ENCODE results near the gene TRAF3IP3.

TRAF3IP3 gene

DNA sequence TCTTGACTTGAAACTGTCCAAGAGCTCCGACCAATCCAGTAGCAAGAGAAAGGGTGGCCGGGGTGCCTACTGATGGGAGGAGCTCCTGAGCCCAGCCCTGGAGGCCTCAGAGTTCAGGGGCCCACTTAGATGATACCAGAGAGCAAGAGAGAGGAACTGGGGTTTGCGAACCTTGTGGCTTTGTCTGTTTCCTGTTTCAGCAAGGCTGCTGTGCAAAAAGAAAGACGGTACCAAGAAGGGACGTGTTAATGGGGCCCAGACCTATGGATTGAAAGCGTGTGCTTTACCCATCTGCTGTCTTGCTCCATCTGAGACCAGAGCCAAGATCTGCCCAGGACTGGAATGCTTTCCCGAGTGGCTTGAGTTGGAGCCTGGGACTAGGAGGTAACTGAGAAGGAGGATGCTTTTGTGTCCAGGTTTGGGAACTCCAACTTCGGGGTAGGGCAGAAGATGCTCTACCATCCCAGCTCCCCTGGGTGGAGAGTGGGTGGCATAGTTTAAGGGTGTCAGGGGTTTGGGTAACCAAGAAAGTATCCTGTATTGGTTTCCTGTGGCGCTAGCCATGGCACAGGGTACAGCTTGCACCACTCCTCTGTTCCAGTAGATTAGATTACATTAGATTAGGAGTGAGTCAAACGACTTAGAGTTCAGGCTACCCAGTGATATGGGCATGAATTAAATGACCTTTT, at the start of gene TRAF3IP3:
TSS of gene TRAF3IP3 (plus strand) at position 128 of the 689 bp plus-strand sequence. CDS start 3,987 bp downstream, outside the sequence.
- DNase-seq, result peak; percentile 84

DNA sequence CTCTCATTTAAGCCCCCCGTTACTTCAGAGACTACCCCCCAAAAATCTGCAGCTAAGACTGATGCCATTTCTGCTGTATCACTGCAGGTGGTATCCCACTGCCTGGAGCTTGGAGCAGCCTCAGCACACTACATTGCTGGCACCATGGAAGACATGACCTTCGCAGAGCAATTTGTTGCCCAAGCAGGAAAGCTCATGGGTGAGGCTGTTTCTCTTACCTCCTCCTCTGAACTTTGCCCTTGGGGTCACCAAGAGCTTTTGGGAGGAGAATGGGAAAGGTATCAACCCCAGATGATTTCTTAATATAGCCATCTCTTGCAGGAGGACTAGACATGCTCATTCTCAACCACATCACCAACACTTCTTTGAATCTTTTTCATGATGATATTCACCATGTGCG, 49.2 kb upstream of the TRAF3IP3 start:
- no peak for DNase-seq

DNA sequence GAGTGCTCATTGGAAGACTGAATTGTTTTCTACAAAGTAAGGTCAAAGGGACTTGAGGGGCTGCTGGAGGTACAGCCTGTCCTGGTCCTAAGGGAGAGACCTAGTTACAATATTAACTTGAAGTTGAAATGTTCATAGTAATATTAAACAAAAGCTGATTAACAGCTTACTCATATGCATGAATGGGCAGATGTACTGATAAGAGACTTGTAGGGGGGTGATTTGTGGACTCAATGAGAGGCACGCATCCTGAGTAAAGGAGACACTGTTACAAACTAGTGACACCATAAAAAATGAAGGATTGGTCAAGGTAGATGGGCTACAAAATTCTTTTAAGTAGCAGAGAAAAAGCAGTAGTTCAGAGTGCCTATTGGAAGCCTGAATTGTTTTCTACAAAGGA, 48.5 kb upstream of the TRAF3IP3 start:
- DNase-seq, result no peak

DNA sequence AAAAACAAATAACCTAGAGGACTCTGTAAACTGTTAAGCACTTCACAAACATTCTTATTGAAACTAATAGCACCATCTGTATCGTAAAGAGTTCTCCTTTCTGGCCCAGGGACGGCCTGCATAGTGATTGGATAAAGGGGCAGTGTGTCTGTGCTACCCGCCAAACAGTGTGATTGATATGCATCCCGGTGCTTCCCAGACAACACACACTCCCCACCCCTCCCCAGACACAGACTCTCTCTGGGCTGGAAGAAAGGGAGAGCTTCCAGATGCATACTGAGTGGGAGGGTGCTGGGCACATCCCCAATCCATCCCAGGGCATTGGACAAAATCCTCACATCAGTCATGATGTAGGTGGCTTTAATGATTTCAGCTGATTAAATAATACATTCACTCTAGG, 47.6 kb upstream of the TRAF3IP3 start:
- DNase-seq, result no peak

DNA sequence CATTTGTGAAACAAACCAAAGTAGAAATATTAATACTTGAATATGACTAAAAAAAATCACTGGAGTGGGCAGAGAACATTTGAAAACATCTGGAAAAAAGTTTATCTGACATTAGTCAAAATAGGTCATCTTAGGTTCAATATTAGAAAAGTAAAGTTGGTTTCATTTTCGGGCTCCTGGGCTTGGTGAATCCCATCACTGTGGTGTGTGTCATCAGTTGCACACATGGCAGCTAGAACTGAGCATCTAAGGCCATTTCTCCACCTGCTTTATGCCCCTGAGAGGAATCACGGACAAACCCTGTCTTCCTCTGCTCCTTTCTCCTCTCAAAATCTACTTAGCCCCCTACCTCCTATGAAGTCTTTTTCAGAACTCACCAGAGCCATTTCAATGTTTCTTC, 45.8 kb upstream of the TRAF3IP3 start:
- DNase-seq, result no peak

DNA sequence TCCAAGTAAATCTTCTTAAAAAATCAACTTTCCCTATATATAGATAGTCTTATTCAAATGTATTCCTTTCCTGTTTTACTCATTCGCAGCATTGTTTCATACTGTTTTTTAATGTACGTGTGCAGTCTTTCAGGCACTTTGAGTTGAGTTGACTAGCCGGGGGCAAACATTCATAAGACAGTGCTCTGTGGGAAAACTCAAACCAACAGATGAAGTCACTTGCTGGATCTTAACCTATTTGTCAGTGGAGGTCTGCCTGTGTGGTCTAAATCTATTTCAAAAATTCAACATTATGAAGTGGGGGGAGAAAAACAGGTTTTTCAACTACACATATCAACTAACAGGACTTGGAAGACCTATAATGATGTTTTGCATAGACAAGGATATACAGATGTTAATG, 45.0 kb upstream of the TRAF3IP3 start:
- no peak for DNase-seq

- DNase-seq, result no peak
These were observed 41.5 kb upstream of the TRAF3IP3 start for GRCh38 chr1:209714338-209714737.

DNA sequence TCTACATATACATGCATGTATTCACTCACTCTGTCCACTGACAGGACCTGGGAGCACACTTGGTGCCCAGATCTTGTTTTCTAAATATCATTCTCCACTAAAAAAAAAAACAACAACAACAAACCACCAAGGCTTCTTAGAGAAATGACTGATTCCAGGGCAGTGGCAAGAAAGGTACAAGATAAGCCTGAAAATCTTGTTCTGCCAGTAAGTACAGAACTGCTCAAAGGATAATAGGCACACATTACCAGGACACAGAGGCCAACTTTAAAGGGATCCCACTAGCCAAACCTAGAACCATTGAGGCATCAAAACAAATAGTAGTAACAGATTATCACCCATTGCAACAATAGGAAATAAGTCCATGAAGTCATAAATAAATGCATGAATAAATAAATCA, 40.5 kb upstream of the TRAF3IP3 start:
- no peak for DNase-seq

DNA sequence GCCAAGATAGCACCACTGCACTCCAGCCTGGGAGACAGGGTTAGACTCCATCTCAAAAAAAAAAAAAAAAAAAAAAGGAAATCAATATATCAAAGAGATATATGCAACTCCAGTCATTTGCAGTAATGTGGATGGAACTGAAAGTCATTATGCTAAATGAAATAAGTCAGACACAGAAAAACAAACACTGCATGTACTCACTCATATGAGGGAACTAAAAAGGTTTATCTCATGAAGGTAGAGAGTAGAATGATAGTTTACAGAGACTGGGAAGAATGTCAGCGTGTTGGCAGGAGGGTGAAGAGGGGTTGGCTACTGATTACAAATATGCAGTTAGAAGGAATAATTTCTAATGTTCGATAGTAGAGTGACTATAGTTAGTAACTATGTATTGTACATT, 38.0 kb upstream of the TRAF3IP3 start:
- no peak for DNase-seq

- no peak for DNase-seq
These were observed 35.5 kb upstream of the TRAF3IP3 start for GRCh38 chr1:209720326-209720725.

GRCh38 chr1:209720826-209721225, 35.0 kb upstream of the TRAF3IP3 start:
- DNase-seq, result no peak

- no peak for DNase-seq
These were observed 34.5 kb upstream of the TRAF3IP3 start for GRCh38 chr1:209721323-209721722.

DNA sequence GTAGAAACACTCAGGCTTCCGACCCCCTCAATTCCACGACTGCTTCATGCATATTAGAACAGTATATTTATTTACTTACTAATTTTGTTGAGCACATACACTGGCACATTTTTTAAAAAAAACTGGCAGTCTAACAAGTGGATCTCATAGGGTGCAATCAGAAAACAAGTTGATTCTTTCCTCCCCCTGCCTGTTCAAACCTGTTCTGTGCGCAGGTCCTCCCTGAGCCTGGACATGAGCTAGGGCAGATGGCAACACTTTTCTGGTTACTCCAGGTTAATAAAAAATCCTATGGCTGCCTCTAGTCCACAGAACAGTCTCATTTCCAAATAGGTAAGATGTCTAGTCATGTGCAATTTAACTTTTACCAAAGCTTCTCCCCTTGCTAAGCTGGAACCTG, 32.6 kb upstream of the TRAF3IP3 start:
- no peak for DNase-seq

GRCh38 chr1:209723756-209724693, 31.8 kb upstream of the TRAF3IP3 start:
- DNase-seq, result peak; percentile 67

- DNase-seq, result no peak
These were observed 28.6 kb upstream of the TRAF3IP3 start for GRCh38 chr1:209727286-209727685.

GRCh38 chr1:209727785-209728184, 28.1 kb upstream of the TRAF3IP3 start:
- DNase-seq, result no peak

DNA sequence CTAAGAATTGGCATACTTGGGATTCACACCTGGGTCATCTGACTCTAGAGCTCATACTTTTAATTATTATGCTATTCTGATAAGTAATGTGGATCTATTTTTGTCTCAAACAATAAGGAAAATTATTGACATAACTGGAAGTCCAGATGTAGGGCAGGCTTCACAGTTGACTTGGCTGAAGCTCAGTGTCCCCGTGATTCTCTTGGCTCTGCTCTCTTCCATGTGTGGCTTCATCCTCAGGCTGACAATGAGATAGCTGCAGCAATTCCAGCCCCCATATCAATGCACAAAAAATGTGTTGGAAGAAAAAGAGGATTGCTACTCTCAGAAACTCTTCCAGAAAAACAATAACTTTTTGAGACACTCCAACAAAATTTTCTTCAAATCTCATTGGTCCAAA, 27.4 kb upstream of the TRAF3IP3 start:
- DNase-seq, result no peak

- no peak for DNase-seq
These were observed 26.4 kb upstream of the TRAF3IP3 start for GRCh38 chr1:209729436-209729835.

GRCh38 chr1:209732725-209733124, 23.1 kb upstream of the TRAF3IP3 start:
- no peak for DNase-seq

GRCh38 chr1:209733409-209734192, 22.3 kb upstream of the TRAF3IP3 start:
- no peak for DNase-seq

- DNase-seq, result no peak
These were observed 19.2 kb upstream of the TRAF3IP3 start for GRCh38 chr1:209736490-209737117.

DNA sequence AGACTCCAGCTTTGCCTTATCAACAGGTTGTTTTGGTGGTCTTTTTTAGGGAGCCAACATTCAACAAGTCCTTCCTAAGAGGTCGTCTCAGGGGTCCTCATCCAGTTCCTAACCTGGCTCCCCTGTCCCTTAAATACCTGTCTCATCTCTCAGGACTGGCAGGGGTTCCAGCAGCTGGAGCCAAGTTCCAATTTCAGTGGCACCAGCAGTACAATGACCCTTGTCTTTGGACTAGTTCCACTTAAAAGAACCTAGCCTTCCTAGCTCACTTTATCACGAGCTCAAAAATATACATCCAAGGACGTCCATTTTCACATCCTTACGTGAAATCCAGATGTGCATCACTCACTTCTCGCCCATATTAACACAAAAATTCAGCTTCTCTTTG, 18.7 kb upstream of the TRAF3IP3 start:
- no peak for DNase-seq

- DNase-seq, result no peak
These were observed 17.6 kb upstream of the TRAF3IP3 start for GRCh38 chr1:209738270-209738669.

All from stimulated activated CD4-positive, alpha-beta T cell treated with anti-CD3 and anti-CD28 coated beads, Interleukin-1b, Interleukin-23, amount 100 ng/mL, for 48 hours (primary cell).